Peyer's patch (tissue), 4 donors: ENCODE measurements around the gene GAN. TPM values are rescaled to one million over a fixed set of nuclear protein-coding genes. Genes with fewer than 3 reads are reported as not detected.

Experiments used
- DNase-seq, 3 donors: peaks; one replicate each; pipeline ENCODE4 v3.0.0-alpha.2; 2017 to 2019
- H3K27ac ChIP-seq, 4 donors: fragments of 200-600 bp; sonication (generic); one replicate each; pipeline ENCODE4 v1.5.1; 2016 to 2019
- H3K27me3 ChIP-seq, 2 donors: fragments of 200-600 bp; sonication (generic); one replicate each; pipeline ENCODE4 v1.5.1; 2019
- H3K36me3 ChIP-seq, 3 donors: fragments of 200-600 bp; sonication (generic); one replicate each; pipeline ENCODE4 v1.5.1; 2016 to 2019
- H3K4me1 ChIP-seq, 4 donors: fragments of 200-600 bp; sonication (generic); one replicate each; pipeline ENCODE4 v1.5.1; 2016 to 2019
- H3K4me3 ChIP-seq, 4 donors: fragments of 200-600 bp; sonication (generic); 1 replicate in 3 of 4; 2 replicates in 1 of 4; pipeline ENCODE4 v1.5.1; 2016 to 2019; ENCODE audit warnings: mild to moderate bottlenecking in 1 of 4
- H3K9me3 ChIP-seq, 4 donors: fragments of 200-600 bp; sonication (generic); one replicate each; pipeline ENCODE4 v1.5.1; 2016 to 2019; ENCODE audit warnings: mild to moderate bottlenecking in 1 of 4
- CTCF ChIP-seq, 6 experiments: fragments of 450-650 bp in 4 of 6; fragments of 200-600 bp in 2 of 6; sonication (generic) in 1 of 6; IDR thresholded peaks; one replicate each; pipeline ENCODE4 v1.5.1; 2017 to 2019; ENCODE audit warnings: antibody characterized with exemption in 6 of 6, mild to moderate bottlenecking in 3 of 6, moderate library complexity in 1 of 6
- POLR2A ChIP-seq, 2 donors: fragments of 450-650 bp; IDR thresholded peaks; one replicate each; pipeline ENCODE4 v1.5.1; 2017; ENCODE audit warnings: antibody characterized with exemption in 2 of 2, mild to moderate bottlenecking in 2 of 2, moderate library complexity in 2 of 2
- total RNA-seq, 4 donors: library from RNA; depleted of rRNA; stranded (reverse); fragments of >200 nt; gene quantifications; one replicate each; pipeline ENCODE4 v1.1.0, GENCODE V29; 2016

GAN gene
- total RNA-seq, 4 donors from 2014 or later = 7.4 to 15.2 (median 11.9) TPM

DNA sequence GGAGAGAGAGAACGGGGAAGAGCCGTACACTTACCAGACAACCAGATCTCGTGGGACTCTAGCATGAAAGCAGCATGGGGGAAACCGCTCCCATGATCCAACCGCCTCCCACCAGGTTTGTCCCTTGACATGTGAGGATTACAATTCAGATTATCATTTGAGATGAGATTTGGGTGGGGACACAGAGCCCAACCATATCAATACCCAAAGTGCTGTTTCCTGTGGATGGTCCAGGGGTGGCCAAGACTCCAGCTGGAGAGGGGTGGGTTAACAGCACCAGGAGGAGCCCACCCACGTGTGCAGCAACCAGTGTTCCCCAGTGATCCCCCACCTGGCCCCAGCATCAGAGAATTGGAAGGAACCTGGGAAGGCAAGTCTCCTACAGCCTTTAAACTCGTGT lies 79.7 kb downstream of the GAN start:
- TF ChIP-seq POLR2A (IDR thresholded peaks at IDR 0.05) (no peak), CTCF (IDR thresholded peaks at IDR 0.05) (no peak)
- Histone ChIP-seq H3K4me3 (no peak overlapping the region), H3K36me3 (peaks cover 0 to 15% (median 0%) of the 10 kb centered on the region in 3 donors), H3K4me1 (no peaks in the 10 kb centered on the region), H3K27me3 (no peaks in the 10 kb centered on the region), H3K27ac (no peak overlapping the region), H3K9me3 (peaks cover 0 to under 1% (median 0%) of the 10 kb centered on the region in 4 donors)
- no peak for DNase-seq

GRCh38 chr16:81394966-81395655 lies 80.3 kb downstream of the GAN start:
- Histone ChIP-seq H3K9me3 (peaks cover 0 to 5% (median 0%) of the 10 kb centered on the region in 4 donors), H3K36me3 (peaks cover 0 to 14% (median 0%) of the 10 kb centered on the region in 3 donors), H3K27me3 (no peaks in the 10 kb centered on the region), H3K4me3 (no peak overlapping the region), H3K27ac (no peak overlapping the region), H3K4me1 (no peaks in the 10 kb centered on the region)
- TF ChIP-seq POLR2A (IDR thresholded peaks at IDR 0.05) = no peak
- no peak for TF ChIP-seq CTCF (IDR thresholded peaks at IDR 0.05)
- DNase-seq = no peak

DNA sequence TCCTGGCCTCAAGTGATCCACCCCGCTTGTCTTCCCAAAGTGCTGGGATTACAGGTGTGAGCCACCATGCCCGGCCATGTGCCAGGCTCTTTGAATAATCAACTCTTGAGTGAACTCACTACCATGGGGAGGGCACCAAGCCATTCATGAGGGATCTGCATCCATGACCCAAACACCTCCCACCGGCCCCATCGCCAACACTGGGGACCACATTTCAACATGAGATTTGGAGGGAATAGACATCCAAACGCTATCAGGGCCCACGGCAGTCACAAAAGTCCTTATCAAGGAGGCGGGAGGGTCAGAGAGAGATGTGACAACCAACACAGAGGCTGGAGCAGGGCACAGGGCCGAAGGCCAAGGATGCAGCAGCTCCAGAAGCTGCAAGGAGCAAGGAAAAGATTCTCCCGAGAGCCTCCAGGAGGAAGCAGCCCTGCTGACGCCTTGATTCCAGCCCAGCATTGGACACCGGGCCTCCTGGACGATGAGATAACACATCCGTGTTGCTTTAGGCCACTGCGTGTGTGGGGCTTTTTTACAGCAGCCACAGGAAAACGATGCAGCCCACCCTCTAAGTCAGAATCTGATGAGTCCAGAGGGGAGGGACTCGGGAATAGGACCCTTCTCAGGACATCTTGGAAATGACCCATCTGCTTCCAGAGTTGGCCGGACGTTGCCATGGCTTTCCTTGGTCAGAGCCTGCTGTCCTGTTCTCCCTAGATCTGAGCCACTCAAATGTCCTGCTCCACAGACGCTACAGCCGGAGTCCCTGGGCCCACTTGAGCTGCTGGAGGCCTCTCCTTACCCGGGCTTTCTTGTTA lies 82.5 kb downstream of the GAN start:
- H3K4me3 ChIP-seq = no peak overlapping the region
- no peak for TF ChIP-seq POLR2A (IDR thresholded peaks at IDR 0.05)
- TF ChIP-seq CTCF (IDR thresholded peaks at IDR 0.05) = no peak
- H3K27ac ChIP-seq = no peak overlapping the region
- H3K27me3 ChIP-seq = no peaks in the 10 kb centered on the region
- DNase-seq = peak in 1 of 3 donors; percentile 44
- H3K9me3 ChIP-seq = peaks cover 0 to 5% (median 0%) of the 10 kb centered on the region in 4 donors
- H3K36me3 ChIP-seq = no peaks in the 10 kb centered on the region
- no peaks in the 10 kb centered on the region for H3K4me1 ChIP-seq

GRCh38 chr16:81397879-81398520 lies 83.2 kb downstream of the GAN start:
- H3K4me1 ChIP-seq = no peaks in the 10 kb centered on the region
- DNase-seq = peak in 1 of 3 donors; percentile 40
- no peaks in the 10 kb centered on the region for H3K27me3 ChIP-seq
- no peak overlapping the region for H3K27ac ChIP-seq
- TF ChIP-seq POLR2A (IDR thresholded peaks at IDR 0.05) (no peak), CTCF (IDR thresholded peaks at IDR 0.05) (no peak)
- peaks cover 0 to 5% (median 0%) of the 10 kb centered on the region in 4 donors for H3K9me3 ChIP-seq
- H3K4me3 ChIP-seq = no peak overlapping the region
- H3K36me3 ChIP-seq = no peaks in the 10 kb centered on the region

- Histone ChIP-seq H3K4me3 (no peak overlapping the region), H3K36me3 (no peaks in the 10 kb centered on the region), H3K4me1 (peaks cover 0 to 9% (median 3%) of the 10 kb centered on the region in 4 donors), H3K27ac (no peak overlapping the region), H3K27me3 (no peaks in the 10 kb centered on the region), H3K9me3 (peaks cover 0 to 5% (median 0%) of the 10 kb centered on the region in 4 donors)
- peak in 1 of 3 donors; percentile 9 for DNase-seq
- TF ChIP-seq POLR2A (IDR thresholded peaks at IDR 0.05) = no peak
- TF ChIP-seq CTCF (IDR thresholded peaks at IDR 0.05) = no peak
Measured at GRCh38 chr16:81399909-81400308, 85.1 kb downstream of the GAN start.
